Mucosa of gallbladder (tissue), 1 donor: Measurements from ENCODE around the gene GGN. TPM values are rescaled to one million over a fixed set of nuclear protein-coding genes. Genes with fewer than 3 reads are reported as not detected.
"Not testable (repeated sequence)": the region's sequence is repeated elsewhere in the genome, so short reads cannot be mapped to it uniquely, and the experiment has no call there.

Experiments
- DNase-seq: peaks from one replicate; pipeline ENCODE4 v3.0.0-alpha.2; 2020; ENCODE audit warnings: low spot score
- total RNA-seq: library from RNA; stranded (reverse); gene quantifications from one replicate; pipeline ENCODE4 v1.2.1, GENCODE V29; 2021
- donor health status: DM: no; HTN: no; CAD: no.

Gene GGN, protein sequence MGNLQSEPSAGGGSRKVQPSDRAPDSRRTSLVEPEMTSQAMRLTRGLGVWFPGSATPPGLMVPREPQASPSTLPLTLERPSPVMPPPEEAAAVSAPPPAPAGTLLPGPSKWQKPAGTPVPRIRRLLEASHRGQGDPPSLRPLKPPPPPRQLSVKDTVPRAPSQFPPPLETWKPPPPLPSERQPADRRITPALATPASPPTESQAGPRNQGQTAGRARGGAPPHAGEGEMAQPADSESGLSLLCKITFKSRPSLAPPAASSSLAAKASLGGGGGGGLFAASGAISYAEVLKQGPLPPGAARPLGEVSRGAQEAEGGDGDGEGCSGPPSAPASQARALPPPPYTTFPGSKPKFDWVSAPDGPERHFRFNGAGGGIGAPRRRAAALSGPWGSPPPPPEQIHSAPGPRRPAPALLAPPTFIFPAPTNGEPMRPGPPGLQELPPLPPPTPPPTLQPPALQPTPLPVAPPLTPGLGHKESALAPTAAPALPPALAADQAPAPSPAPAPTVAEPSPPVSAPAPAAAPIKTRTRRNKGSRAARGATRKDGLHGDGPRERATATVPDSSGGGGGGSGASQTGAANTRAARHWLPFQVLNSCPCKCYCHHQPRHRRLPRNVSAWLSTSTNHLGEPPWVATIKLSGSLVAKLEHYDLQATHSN
- 1.8 TPM for total RNA-seq

GRCh38 chr19:38387550-38388348 is at the start of gene GGN:
Gene GGN (minus strand): TSS chr19:38388034. CDS start chr19:38387261, 773 bp downstream.
- peak; percentile 83 for DNase-seq

DNA sequence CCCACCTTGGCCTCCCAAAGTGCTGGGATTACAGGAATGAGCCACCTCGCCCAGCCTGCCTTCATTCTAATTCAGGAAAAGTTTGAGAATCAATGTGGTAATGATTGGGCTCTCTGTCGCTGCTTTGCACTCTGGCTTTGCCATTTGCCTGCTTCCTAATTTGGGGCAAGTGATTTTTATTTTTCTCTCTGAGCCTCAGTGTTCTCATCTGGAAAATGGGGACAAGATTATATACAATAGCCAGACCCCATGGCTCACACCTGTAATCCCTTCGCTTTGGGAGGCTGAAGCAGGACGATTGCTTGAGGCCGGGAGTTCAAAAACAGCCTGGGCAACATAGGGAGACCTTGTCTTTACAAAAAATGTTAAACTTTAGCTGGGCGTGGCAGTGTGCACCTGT is 49.5 kb upstream of the GGN start:
- no peak for DNase-seq

DNA sequence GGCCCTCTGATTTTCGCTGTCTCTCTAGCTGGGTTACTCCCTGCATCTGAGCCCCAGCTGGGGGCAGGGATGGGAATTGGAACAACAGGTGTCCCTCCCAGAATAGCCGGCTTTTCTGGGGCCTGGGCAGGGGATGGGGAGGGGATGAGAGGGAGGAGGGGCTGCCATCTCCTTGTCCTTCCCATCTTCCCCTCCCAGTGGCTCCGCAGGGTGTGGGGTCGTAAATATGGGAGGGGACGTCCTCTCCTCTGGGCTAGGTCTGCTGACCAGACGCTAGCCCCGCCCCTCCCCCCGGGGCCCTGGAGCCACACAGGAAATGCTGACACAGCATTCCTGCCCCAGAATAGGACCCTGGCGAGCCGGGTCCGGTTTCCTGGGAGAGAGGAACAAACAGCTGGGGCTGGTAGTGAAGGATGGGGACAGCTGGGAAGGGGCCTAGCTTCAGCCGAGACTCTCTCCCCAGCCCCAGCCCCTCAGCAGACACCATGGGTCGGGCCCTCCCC is 46.8 kb upstream of the GGN start:
- peak; percentile 28 for DNase-seq

DNA sequence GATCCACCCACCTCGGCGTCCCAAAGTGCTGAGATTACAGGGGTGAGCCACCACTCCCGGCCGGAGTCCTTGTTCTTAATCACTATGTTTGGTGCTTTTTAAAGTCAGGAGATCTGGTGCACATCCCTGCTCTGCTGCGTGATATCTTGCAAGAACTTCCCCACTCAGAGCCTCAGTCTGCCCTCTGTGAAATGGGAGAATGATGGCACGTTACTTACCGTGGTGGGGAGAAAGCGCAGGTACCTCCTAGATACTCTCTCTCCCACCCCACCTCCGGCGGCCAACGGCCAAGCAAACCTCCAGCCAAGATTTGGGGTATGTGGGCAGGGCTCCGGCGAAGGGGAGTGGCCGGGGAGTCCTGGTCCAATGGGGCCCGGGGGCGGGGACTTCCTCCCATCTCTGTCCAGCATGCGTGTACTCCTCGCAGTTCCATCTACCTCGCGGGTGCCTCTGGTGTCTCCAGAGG is 45.5 kb upstream of the GGN start, which contains the start of gene RYR1:
Gene RYR1, plus strand, starts transcription at position 424 of the 466 bp plus-strand sequence. CDS start 139 bp downstream, outside the sequence.
- peak; percentile 19 for DNase-seq

GRCh38 chr19:38430931-38431330 is 43.1 kb upstream of the GGN start:
- no peak for DNase-seq

DNA sequence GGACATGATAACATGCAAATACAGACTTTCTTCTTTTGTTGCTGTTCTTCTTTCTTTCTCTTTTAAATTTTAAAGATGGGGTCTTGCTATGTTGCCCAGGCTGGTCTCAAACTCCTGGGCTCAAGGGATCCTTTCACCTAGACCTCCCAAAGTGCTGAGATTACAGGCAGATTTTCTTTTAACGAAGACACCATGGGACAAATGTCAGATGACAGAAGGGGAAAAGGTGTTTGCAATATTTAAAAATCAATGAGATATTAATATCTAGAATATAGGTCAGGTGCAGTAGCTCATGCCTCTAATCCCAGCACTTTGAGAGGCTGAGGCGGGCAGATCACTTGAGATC is 42.0 kb upstream of the GGN start:
- no peak for DNase-seq

DNA sequence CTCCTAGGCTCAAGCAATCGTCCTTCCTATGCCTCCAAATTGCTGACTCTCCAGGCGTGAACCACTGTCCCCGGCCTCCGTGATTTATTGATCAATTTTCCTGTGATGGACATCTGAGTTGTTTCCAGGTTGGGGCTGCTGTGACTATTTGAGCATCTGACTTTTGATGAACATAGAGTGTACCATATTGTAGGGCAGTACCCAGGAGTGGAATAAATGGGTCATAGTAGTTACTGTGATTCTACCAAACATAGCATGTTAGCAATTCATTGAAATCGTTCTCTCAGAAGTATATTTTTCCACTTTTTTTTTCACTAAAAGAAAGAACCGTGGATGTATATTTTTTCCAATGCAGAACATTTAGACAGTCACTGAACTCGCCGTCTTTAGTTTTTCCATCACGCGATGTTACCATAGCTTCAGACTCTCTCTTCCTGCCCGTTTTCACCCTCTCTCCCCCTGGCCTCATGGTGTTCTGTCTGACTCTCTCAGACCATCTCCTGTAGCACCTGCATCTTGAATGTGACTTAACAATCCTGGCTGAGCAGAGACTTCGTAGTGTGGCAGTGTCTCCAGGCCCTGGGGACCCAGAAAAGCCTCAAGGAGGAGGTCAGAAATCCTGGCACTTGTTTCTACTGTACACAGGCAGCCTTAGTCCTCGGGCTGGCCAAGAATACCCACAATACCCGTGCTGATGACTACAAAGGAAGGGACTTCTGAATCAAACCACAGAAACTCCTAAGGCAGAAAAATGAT is 41.4 kb upstream of the GGN start:
- DNase-seq: no peak

- DNase-seq: not testable (repeated sequence)
Observed at GRCh38 chr19:38427035-38427677, 39.3 kb upstream of the GGN start.

- no peak for DNase-seq
Observed at GRCh38 chr19:38425810-38426466, 38.1 kb upstream of the GGN start, which contains the start of gene RASGRP4. Gene RASGRP4 (minus strand): TSS chr19:38426219. CDS start chr19:38426091, 128 bp downstream.

DNA sequence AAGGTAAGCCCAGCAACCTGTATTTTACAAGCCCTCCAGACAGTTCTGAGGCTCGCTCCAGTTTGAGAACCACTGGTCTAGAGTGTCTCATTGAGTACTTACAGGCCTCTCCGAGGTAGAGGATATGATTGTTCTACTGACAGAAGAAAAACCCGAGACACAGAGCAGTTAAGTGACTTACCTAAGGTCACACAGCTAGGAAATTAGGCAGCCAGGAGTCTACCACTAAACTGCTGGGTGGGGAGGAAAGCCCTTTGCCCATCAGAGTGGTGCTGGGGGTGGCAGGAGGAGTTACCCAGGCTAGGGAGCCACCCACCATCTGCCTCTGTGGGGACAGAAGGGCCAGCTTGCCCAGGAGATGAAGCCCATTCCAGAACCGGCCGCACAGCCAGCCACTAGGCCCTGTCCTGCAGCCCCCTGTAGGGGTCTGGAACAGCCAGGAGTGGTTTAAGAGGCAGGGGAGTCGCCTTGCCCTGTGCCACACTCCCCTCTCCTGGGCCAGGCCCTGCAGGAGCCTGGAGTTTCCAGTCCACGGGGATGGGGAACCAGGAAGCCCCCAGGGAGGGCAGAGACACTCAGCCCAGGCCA is 37.5 kb upstream of the GGN start:
- DNase-seq: no peak

DNA sequence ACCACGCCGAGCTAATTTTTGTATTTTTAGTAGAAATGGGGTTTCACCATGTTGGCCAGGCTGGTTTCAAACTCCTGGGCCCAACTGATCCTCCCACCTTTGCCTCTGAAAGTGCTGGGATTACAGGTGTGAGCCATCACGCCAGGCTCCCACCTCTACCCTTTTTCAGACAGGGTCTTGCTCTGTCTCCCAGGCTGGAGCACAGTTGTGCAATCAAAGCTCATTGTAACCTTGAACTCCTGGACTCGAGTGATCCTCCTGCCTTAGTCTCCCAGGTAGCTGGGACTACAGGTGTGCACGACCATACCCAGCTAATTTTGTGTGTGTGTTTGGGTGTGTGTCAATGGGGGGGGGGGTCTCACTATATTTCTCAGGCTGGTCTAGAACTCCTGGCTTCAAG is 36.4 kb upstream of the GGN start:
- no peak for DNase-seq

- DNase-seq: no peak
Observed at GRCh38 chr19:38422438-38422837, 34.6 kb upstream of the GGN start.

- DNase-seq: no peak
Observed at GRCh38 chr19:38421856-38422255, 34.0 kb upstream of the GGN start.

GRCh38 chr19:38420935-38421334 is 33.1 kb upstream of the GGN start:
- no peak for DNase-seq

DNA sequence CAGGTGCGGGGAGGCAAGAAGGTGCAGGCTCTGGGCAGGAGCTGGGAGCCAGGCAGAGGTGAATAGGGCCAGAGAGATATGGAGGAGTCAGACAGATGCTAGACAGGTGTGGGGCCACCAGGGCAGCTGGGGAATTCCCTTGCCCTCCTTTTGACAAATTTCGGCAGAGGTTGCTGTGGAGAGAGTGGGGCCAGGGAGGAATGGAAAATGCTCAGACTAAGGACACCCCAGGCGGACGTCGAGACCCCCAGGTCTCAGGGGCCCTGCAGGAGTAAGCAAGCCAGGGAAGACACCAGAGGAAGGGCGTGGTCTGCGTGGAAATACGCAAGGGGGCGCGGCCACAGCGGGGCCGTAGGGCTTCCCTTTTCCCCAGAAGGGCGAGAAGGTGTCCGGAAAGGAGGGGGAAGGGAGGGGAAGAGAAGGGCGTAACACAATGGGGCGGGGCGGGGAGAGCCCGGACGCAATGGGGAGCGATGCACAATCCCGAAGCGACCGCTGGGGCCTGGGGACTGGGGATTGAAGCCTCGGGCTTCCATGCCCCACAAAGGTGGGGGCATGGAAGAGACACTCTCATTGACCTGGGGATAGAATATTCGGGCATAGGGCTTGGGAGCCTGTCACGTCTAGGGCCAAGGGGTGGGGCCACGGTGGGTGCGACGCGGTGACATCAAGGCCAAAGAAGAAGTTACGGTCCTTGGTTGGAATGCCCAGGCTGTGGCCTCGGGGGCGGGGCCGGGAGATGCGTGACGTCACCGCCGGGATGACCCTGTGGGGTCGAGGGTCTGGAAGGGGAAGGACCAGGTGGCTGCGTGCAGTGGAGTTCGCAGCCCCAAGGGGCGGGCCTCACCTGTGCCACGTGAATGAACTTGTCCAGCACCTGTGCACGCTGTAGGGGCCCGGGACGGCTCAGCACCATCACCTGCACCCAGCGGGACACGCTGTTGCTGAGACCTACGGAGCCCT is 30.0 kb upstream of the GGN start:
- peak; percentile 34 for DNase-seq

GRCh38 chr19:38417146-38417543 is 29.3 kb upstream of the GGN start:
- DNase-seq: no peak

GRCh38 chr19:38413416-38413815 is 25.6 kb upstream of the GGN start:
- no peak for DNase-seq

DNA sequence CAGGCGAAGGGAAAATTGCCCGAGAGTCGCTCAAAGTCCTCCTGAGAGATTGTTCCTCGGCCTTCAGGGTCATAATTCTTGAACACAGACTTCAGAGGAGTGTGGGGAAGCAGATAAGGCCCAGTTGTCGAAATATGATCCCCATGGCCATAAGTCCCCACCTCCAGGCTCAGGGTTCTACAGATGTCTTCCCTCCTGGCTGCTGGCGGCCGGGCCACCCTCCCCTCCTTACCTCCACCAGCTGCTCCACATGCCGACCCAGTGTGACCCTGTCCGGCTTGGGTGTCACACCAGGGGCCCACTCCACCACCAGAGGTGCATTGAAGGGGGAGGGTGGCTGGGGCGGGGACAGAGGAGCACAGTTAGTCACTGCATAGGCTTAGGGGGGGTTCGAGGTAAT is 25.1 kb upstream of the GGN start:
- no peak for DNase-seq

DNA sequence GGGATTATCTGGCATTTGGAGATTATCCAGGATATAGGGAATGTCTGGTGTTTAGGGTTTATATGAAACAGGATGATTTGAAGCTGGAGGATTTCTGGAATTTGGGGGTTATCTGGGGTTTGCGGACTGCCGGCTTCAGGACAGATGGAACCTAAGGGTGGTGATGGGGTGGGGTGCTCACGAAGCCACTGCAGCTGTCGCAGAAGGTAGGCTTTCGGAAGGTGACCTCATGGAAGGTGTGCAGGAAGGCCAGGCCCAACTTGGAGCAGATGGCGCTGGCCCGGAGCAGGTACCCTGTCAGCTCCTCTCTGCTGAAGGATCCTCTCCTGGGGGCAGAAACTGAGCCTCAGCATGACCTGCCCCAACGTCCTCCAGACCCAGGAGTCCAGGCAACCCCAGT is 24.7 kb upstream of the GGN start:
- no peak for DNase-seq
